GM20431 (cell line): ENCODE measurements around the gene POTED.
"Not testable (repeated sequence)": the region's sequence is repeated elsewhere in the genome, so short reads cannot be mapped to it uniquely, and the experiment has no call there.

ENCODE experiments used
- in situ Hi-C: fragments of 300-500 bp; cut with MseI, MboI; formaldehyde crosslinking; loops from one replicate; pipeline ENCODE4 v1.15.0; 2020; ENCODE audit warnings: low sequenced_read_pairs; ENCODE audit not compliant: unreplicated experiment

Gene POTED

DNA sequence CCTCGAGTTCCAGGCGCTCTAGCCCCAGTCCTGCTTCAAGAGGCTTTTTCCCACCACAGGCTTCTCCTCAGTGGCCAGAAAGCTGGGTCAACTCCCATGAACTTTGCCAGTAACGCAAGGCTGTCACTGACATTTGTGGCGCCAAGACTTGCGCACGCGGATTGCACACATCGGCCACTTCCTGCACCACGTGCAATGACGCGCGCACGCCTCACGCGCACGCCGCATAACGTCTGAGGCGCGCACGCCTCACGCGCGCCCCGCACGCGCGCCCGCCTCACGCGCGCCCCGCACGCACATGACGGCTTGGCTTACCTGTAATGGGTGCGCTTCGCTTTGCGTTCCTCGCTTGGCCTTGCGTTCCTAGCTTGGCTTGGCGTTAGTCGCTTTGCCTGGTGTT is at the start of gene POTED:
Gene POTED (plus strand): TSS at position 301 of the 400 bp plus-strand sequence. CDS start 452 bp downstream, outside the sequence.
- in situ Hi-C loops, result not testable (repeated sequence)

GRCh38 chr21:13650101-13650500 is 40.5 kb downstream of the POTED start:
- in situ Hi-C loops, result not testable (repeated sequence)

DNA sequence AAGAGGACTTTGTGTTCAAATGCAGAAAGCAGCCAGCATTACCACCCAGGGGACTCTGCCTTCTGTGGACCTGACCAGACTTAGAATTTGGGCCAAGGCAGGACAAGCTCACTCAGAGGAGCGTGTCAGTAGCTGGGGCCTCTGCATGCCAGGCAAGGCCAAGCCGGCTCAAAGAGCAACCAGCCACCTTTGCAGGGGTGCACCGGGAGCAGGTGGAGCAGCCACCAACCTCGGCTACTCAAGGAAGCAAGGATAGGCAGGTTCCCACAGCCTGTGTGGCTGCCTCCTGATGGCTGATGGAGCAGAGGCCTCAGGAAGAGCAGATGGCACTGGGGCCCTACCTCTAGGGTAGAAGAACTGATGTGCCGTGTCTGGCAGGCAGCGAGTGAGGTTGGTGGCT is 42.2 kb downstream of the POTED start:
- in situ Hi-C loops, result not testable (repeated sequence)
